GM18508 (cell line): ENCODE measurements around the gene RANGAP1.
"Not testable (repeated sequence)": the region's sequence is repeated elsewhere in the genome, so short reads cannot be mapped to it uniquely, and the experiment has no call there.

Source experiments
- ATAC-seq: cut with Tn5 transposase; IDR thresholded peaks from one replicate; pipeline ENCODE4 v1.9.1; 2021; ENCODE audit warnings: moderate number of reproducible peaks; ENCODE audit not compliant: insufficient read depth, unreplicated experiment

RANGAP1 gene

DNA sequence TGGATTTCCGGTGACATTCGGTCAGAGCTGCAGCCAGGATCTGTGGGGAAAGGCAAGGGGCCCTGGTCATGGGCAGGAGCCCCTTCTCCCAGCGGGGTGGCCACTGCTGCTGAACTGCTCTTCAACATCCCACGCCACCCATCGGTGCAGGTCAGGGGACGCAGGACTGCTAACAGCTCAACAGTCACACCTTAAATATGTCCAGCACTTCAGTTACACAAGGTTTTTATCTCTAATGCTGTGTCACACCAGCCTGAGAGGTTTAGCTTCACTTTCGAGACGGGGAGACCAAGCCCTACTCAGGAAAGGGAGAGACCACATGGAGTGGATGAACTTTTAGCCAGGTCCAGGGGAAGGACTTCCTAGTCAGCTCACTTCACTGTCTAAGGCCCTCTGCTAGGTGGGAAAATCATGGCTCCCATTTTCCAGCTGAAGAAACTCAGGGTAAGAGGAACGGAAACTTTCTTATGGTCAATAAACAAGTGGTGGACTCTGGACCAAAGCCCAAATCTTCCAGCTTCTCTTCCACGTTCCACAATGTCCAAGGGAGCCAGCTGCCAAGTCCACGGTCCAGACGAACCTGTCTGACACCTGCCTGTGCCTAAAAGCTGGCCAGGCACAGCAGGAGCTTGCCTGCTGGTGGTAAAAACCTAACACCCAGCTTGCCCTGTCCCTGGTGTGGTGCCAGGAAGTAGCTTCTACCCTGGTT, 24.3 kb downstream of the RANGAP1 start:
- ATAC-seq = no peak

DNA sequence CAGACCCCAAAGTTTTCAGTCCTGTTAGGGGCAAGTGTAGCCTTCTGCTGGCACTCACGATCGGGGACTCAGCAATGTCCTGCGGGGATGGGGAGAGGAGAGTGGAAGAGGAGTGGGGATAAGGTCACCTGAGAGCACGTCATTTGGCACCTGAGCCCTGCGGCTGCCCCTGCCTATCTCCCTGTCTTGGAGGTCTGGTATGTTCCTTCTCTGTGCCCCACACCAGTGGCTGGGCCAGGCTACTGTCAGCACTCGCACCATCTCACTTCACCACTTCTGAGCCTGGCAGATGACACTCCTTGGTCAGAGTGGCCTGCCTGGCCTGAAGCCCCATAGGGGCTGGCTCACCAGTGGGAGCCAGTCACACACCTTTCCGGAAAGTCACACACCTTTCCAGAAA, 25.1 kb downstream of the RANGAP1 start:
- ATAC-seq = no peak

- ATAC-seq = not testable (repeated sequence)
These were observed 26.2 kb downstream of the RANGAP1 start for GRCh38 chr22:41259756-41260155.

DNA sequence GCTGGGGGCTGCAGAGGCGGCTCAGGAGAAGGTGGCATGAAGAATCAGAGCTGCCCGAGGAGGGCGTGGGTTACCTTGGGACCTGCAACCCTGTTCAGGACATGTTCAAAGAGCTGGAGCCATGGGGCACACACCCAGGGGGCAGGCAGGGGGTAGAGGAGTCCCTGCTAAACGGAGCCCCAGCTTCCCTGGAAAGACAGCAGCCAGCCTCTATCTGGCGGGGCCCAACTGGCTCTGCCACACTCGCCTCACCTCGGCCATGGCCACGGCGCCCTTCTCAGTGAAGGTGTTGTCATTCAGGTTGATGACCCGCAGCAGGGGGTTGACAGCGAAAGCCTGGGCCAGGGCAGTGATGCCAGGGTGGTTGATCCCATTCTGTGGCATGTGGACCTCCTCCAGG, 28.3 kb downstream of the RANGAP1 start:
- no peak for ATAC-seq

GRCh38 chr22:41256254-41257253, 29.4 kb downstream of the RANGAP1 start:
- ATAC-seq = no peak

DNA sequence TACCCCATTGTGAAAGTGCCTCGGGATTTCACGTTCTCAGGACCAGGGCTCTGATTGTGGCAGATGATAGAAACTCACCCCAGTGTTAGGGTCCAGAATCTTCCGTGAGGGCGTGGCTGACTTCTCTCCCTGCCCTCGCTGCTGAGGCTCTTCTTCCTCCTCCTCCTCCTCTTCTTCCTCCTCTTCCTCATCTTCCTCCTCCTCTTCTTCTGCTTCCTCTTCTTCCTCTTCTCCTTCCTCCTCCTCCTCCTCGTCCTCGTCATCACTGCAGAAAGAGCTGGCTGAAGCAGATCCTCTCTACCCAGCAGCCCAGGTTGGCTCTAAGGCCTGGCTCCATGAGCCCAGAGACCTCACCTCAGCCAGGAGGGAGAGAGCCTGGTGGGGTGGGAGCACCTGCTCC, 31.8 kb downstream of the RANGAP1 start:
- ATAC-seq = no peak

GRCh38 chr22:41252365-41252764, 33.6 kb downstream of the RANGAP1 start:
- ATAC-seq = no peak

- ATAC-seq = no peak
These were observed 35.9 kb downstream of the RANGAP1 start for GRCh38 chr22:41250127-41250526.

- no peak for ATAC-seq
These were observed 36.5 kb downstream of the RANGAP1 start for GRCh38 chr22:41249442-41249841.

GRCh38 chr22:41248758-41249157, 37.2 kb downstream of the RANGAP1 start:
- ATAC-seq = no peak

GRCh38 chr22:41248314-41248713, 37.7 kb downstream of the RANGAP1 start:
- no peak for ATAC-seq

DNA sequence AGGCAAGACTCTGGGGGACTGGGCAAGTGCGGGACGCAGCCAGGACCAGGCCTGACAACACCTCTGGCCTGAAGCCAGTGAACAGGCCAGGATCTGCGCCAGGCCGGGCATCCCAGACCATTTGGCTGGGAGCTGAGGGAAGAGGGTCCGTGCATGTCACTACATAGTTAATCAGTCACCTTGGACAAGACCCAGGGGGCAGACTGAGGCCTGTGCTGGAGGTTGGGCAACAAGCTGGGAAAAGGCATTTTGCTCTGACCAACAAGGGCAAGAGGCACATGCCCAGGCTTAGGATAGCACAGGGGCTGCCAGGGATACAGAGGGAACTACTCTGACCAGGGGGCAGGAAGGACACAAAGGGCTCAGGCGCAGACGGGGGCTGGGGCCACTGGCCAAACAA, 38.3 kb downstream of the RANGAP1 start:
- no peak for ATAC-seq

DNA sequence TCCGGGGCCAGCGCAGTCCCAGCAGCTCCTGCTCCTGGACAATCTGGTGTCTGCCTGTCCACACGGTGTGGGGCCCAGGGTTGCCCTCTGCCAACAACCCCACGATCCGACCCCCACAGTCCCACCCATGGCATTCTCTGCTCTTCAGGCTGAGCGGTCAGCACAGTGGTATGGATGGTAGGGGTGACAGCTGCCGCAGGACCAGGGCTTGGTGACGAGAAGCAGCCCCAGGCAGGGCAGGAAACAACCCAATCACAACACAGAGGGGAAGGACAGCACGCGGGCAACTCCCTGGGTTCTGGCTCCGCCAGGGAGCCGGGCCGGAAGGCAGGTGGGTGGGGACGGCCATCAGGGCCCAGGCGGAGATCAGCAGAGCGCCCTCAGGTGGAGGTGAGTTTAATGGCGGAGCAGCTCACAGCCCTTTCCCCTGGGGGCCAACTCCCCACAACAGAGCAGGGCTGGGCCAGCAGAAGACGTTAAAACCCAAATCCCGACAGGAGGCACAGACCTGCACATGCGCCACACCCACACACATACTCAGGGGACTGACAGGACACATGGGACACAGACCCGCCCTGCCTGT, 40.0 kb downstream of the RANGAP1 start:
- ATAC-seq = no peak

DNA sequence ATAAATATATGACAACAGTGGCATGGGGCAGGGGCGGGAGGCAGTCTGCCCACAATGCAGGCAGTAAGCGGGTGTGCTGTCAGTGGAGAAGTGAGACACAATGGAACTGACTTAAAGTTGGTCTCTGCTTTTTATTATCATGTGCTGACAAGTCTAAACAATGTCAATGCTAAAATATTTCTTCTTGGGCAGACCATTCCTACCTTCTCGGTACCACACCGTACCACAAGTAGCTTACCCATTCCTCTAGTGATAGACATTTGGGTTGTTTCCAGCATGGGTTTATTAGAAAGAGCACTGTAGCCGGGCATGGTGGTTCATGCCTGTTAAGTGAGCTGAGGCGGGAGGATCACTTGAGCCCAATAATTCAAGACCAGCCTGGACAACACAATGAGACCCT, 42.6 kb downstream of the RANGAP1 start:
- no peak for ATAC-seq

- no peak for ATAC-seq
These were observed 43.4 kb downstream of the RANGAP1 start for GRCh38 chr22:41242396-41243117.

GRCh38 chr22:41241133-41241676, 44.8 kb downstream of the RANGAP1 start:
- ATAC-seq = no peak

DNA sequence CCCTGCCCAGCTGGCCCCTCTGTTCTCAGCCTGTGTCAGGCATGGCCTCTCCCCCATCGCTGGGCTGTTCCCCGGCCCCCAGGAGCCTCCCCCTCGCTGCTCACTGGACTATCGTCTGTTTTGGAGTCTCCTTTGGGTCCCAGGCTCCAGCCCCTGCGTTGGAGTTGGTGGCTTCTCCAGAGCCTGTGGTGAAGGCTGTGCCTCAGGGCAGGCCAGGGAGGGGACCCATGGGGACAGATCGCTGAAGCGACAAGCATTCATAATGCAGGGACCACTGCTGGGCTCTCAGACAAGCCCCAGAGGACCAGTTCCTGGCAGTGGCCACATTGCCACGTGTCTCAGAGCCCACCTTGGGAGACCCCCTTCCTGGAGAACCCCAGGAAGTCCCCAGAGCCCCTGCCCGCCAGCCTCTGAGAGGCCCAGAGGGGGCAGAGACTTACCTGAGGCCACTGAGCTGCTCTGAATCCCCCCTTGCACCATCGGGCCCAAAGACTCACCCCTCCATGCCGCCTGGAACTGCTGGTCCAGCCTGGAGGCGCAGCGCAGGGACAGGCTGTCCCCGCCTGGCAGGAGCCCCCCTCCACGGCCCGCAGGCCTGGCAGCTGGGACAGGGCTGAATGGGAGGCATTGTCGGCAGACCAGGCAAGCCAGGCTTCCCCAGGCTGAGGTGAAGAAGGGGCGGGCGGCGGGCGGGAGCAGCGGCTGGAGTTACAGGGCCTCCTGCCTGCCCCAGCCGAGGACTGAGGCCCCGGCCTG, 45.4 kb downstream of the RANGAP1 start, which contains the start of gene CHADL:
Gene CHADL, minus strand, starts transcription at position 555 of the 756 bp plus-strand sequence. Its CDS starts 50 bp downstream, at position 505.
- no peak for ATAC-seq

GRCh38 chr22:41239443-41240128, 46.4 kb downstream of the RANGAP1 start:
- ATAC-seq = no peak
